Measurements from ENCODE around the gene ARMC3.

The ARMC3 gene, protein sequence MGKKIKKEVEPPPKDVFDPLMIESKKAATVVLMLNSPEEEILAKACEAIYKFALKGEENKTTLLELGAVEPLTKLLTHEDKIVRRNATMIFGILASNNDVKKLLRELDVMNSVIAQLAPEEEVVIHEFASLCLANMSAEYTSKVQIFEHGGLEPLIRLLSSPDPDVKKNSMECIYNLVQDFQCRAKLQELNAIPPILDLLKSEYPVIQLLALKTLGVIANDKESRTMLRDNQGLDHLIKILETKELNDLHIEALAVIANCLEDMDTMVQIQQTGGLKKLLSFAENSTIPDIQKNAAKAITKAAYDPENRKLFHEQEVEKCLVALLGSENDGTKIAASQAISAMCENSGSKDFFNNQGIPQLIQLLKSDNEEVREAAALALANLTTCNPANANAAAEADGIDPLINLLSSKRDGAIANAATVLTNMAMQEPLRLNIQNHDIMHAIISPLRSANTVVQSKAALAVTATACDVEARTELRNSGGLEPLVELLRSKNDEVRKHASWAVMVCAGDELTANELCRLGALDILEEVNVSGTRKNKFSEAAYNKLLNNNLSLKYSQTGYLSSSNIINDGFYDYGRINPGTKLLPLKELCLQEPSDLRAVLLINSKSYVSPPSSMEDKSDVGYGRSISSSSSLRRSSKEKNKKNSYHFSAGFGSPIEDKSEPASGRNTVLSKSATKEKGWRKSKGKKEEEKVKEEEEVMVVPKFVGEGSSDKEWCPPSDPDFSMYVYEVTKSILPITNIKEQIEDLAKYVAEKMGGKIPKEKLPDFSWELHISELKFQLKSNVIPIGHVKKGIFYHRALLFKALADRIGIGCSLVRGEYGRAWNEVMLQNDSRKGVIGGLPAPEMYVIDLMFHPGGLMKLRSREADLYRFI

DNA sequence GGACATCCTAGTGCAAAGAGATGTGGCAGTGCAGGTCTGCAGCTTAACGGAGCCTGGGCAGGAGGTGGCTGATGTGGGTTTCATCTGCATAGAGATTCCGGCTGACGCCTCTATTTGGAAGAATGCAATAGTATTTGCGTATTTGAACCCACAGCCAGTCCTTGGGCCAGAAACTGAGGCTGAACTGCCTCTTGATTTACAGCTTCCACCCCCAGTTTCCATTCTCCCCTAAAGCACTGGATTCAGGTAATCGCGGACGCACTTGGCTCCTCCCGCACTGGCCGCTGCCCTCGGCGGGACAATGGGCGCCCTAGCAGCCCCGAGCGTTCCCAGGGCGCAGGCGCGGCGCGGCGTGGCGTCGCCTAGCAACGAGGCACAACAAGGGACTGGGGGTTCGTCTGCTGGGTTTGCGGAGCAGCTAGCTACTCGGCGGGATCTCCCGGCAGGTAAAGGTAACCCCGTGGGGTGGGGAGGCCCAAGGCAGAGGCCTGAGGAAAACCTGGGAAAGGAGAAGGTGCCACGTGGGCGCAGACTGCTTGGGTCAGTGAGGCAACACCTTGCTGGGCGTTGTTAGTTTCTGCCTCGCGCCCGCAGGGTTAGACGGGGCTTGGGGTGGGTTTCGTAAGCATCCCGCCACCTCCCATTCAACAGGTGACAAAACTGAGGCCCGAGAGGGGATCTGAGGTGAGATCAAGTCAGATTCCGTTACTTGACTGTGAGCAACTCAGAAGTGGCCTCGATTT lies at the start of gene ARMC3:
Gene ARMC3 (plus strand): TSS at position 393 of the 743 bp plus-strand sequence. CDS start 3,944 bp downstream, outside the sequence.
- H3K4me3 ChIP-seq (ENCODE audit: low read length): peak within 1 kb of the TSS; percentile 5
- TF ChIP-seq, protein P1, sequence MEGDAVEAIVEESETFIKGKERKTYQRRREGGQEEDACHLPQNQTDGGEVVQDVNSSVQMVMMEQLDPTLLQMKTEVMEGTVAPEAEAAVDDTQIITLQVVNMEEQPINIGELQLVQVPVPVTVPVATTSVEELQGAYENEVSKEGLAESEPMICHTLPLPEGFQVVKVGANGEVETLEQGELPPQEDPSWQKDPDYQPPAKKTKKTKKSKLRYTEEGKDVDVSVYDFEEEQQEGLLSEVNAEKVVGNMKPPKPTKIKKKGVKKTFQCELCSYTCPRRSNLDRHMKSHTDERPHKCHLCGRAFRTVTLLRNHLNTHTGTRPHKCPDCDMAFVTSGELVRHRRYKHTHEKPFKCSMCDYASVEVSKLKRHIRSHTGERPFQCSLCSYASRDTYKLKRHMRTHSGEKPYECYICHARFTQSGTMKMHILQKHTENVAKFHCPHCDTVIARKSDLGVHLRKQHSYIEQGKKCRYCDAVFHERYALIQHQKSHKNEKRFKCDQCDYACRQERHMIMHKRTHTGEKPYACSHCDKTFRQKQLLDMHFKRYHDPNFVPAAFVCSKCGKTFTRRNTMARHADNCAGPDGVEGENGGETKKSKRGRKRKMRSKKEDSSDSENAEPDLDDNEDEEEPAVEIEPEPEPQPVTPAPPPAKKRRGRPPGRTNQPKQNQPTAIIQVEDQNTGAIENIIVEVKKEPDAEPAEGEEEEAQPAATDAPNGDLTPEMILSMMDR (IDR thresholded peaks at IDR 0.05; ENCODE audit: insufficient read depth, low read depth, low read length, missing control alignments): no peak
- DNase-seq (ENCODE audit: low read depth): peak; percentile 37

DNA sequence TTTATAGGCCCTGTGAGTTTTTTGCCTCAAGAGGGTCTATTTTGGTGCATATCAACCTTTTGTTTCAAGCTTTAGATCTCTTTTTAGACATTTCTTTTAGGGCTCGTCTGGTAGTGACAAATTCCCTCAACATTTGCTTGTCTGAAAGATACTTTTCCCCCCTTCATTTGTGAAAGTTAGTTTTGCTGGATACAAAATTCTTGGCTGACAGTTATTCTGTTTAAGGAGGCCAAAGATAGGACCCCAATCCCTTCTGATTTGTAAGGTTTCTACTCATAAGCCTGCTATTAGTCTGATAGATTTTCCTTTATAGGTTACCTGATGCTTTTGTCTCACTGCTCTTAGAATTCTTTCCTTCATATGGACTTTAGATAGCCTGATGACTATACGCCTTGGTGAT lies 36.1 kb upstream of the ARMC3 start:
- DNase-seq (ENCODE audit: low read depth): no peak
- TF ChIP-seq, protein P1 (IDR thresholded peaks at IDR 0.05; ENCODE audit: insufficient read depth, low read depth, low read length, missing control alignments): no peak
- H3K4me3 ChIP-seq (ENCODE audit: low read length): no peak overlapping the region

GRCh38 chr10:22893781-22894180 lies 34.1 kb upstream of the ARMC3 start:
- H3K4me3 ChIP-seq (ENCODE audit: low read length): no peak overlapping the region
- TF ChIP-seq, protein P1 (IDR thresholded peaks at IDR 0.05; ENCODE audit: insufficient read depth, low read depth, low read length, missing control alignments): no peak
- DNase-seq (ENCODE audit: low read depth): no peak

- TF ChIP-seq, protein P1 (IDR thresholded peaks at IDR 0.05; ENCODE audit: insufficient read depth, low read depth, low read length, missing control alignments): no peak
- no peak overlapping the region for H3K4me3 ChIP-seq (ENCODE audit: low read length)
- peak; percentile 24 for DNase-seq (ENCODE audit: low read depth)
Measured at GRCh38 chr10:22894714-22895113, 33.1 kb upstream of the ARMC3 start.

DNA sequence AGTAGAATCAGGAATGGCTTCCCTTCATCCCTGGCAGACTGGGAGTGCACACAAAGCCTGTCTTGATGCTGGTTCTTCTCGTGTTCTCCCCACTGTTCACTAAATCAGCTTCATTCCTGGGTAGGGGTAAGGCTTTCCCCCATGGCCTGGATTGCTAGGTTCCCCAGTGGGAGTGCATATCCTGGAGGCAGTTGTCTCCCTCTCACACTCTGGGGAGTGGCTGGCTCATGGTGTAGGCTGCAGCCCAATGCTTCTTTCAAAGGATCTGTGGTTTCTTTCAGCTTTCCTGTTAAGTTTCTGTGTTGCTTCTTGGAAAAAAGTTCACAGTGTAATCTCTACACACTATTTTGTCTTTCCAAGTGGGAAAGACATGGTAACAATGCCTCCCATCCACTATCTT lies 32.6 kb upstream of the ARMC3 start:
- H3K4me3 ChIP-seq (ENCODE audit: low read length): no peak overlapping the region
- TF ChIP-seq, protein P1 (IDR thresholded peaks at IDR 0.05; ENCODE audit: insufficient read depth, low read depth, low read length, missing control alignments): no peak
- no peak for DNase-seq (ENCODE audit: low read depth)

DNA sequence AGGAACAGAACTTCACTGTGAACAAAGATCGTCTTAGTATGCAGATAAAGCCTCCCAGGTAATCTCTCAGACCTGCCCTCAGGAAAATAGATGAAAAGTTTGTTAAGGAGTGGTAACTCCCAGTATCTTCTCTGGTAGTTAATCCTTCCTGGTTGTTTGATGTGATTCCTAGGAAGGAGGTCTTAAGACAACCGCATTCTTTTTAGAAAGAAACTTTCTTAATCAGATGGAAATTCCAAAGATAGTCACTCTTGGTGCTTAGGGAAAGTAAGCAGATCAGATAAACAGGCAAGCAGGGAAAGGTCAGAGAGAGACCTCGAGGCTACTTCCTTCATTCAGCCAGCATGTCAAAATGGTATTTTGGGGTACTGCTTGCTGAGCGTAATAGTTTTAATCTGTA lies 30.5 kb upstream of the ARMC3 start:
- no peak for DNase-seq (ENCODE audit: low read depth)
- H3K4me3 ChIP-seq (ENCODE audit: low read length): no peak overlapping the region
- TF ChIP-seq, protein P1 (IDR thresholded peaks at IDR 0.05; ENCODE audit: insufficient read depth, low read depth, low read length, missing control alignments): no peak
